Neural cell (in vitro differentiated cells): ENCODE data around the gene ACTN1.

Experiments used
- POLR2AphosphoS5 ChIP-seq: IDR thresholded peaks from 2 replicates; pipeline ENCODE4 v1.6.1; 2012
- TAF1 ChIP-seq: IDR thresholded peaks from 2 replicates; pipeline ENCODE4 v1.6.1; 2012; ENCODE audit warnings: low read depth
- TF ChIP-seq, protein P1 (sequence below): fragments of 450-650 bp; IDR thresholded peaks from 2 replicates; pipeline ENCODE4 v1.5.1; 2014; ENCODE audit warnings: antibody characterized with exemption, mild to moderate bottlenecking, moderate library complexity; ENCODE audit not compliant: poor library complexity, severe bottlenecking
- TF ChIP-seq, protein P2 (sequence below): IDR thresholded peaks from 2 replicates; pipeline ENCODE4 v1.6.1; 2012; ENCODE audit warnings: borderline replicate concordance

DNA sequence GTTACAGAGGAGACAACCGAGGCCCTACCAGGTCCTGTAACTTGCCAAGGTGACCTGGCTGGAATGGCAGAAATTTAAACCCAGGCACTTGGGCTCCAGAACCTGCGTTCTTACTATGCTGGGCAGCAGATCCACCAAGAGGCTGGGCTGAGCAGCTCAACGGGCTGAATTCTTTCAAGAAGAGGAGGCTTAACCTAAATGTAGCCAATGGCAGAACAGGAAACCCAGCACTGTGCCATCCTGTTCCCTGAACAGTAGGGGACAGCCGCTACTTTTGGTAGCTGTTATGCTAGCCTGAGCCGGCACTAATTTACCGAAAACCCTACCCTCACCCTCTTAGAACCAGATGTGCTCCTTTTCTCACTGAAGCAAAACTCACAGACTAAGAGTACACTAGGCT, 86.1 kb downstream of the ACTN1 start:
- TF ChIP-seq POLR2AphosphoS5, result no peak
- TF ChIP-seq, protein P1, sequence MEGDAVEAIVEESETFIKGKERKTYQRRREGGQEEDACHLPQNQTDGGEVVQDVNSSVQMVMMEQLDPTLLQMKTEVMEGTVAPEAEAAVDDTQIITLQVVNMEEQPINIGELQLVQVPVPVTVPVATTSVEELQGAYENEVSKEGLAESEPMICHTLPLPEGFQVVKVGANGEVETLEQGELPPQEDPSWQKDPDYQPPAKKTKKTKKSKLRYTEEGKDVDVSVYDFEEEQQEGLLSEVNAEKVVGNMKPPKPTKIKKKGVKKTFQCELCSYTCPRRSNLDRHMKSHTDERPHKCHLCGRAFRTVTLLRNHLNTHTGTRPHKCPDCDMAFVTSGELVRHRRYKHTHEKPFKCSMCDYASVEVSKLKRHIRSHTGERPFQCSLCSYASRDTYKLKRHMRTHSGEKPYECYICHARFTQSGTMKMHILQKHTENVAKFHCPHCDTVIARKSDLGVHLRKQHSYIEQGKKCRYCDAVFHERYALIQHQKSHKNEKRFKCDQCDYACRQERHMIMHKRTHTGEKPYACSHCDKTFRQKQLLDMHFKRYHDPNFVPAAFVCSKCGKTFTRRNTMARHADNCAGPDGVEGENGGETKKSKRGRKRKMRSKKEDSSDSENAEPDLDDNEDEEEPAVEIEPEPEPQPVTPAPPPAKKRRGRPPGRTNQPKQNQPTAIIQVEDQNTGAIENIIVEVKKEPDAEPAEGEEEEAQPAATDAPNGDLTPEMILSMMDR, result no peak
- no peak for TF ChIP-seq TAF1
- TF ChIP-seq, protein P2, sequence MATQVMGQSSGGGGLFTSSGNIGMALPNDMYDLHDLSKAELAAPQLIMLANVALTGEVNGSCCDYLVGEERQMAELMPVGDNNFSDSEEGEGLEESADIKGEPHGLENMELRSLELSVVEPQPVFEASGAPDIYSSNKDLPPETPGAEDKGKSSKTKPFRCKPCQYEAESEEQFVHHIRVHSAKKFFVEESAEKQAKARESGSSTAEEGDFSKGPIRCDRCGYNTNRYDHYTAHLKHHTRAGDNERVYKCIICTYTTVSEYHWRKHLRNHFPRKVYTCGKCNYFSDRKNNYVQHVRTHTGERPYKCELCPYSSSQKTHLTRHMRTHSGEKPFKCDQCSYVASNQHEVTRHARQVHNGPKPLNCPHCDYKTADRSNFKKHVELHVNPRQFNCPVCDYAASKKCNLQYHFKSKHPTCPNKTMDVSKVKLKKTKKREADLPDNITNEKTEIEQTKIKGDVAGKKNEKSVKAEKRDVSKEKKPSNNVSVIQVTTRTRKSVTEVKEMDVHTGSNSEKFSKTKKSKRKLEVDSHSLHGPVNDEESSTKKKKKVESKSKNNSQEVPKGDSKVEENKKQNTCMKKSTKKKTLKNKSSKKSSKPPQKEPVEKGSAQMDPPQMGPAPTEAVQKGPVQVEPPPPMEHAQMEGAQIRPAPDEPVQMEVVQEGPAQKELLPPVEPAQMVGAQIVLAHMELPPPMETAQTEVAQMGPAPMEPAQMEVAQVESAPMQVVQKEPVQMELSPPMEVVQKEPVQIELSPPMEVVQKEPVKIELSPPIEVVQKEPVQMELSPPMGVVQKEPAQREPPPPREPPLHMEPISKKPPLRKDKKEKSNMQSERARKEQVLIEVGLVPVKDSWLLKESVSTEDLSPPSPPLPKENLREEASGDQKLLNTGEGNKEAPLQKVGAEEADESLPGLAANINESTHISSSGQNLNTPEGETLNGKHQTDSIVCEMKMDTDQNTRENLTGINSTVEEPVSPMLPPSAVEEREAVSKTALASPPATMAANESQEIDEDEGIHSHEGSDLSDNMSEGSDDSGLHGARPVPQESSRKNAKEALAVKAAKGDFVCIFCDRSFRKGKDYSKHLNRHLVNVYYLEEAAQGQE, result no peak
